WTC11 (cell line): Measurements from ENCODE around the gene ZNF358. TPM values are rescaled to one million over a fixed set of nuclear protein-coding genes. Genes with fewer than 3 reads are reported as not detected.
A peak's percentile ranks its signal among the peaks of the same experiment; 100 is the strongest.

Experiments
- ATAC-seq: fragments of 200-7000 bp; cut with Tn5 transposase; 2 replicates; pipeline ENCODE4 v1.10.0; 2021; ENCODE audit warnings: mild to moderate bottlenecking, moderate library complexity
- CTCF ChIA-PET: fragments of 300-600 bp; sonication (Branson Sonifier 250); formaldehyde crosslinking; loops from one replicate; lab custom pipeline; 2021; ENCODE audit warnings: antibody characterized with exemption; lab: Charles Lee
- POLR2A ChIA-PET: fragments of 350-600 bp; sonication (Branson Sonifier 250); formaldehyde crosslinking; loops from one replicate; lab custom pipeline; 2021; ENCODE audit warnings: antibody characterized with exemption; lab: Charles Lee
- DNase-seq: peaks from one replicate; pipeline ENCODE4 v3.0.0; 2021; ENCODE audit warnings: low spot score
- H3K27ac Mint-ChIP-seq: 2 replicates; pipeline ENCODE4 v1.8.0; 2021; ENCODE audit warnings: mixed read lengths
- H3K27me3 Mint-ChIP-seq: 2 replicates; pipeline ENCODE4 v1.8.0; 2021; ENCODE audit warnings: low read depth, mild to moderate bottlenecking, moderate library complexity, mixed read lengths
- H3K36me3 Mint-ChIP-seq: 2 replicates; pipeline ENCODE4 v1.8.0; 2021; ENCODE audit warnings: mixed read lengths
- H3K4me1 Mint-ChIP-seq: 2 replicates; pipeline ENCODE4 v1.8.0; 2022; ENCODE audit warnings: mixed read lengths
- H3K4me3 Mint-ChIP-seq: 2 replicates; pipeline ENCODE4 v1.8.0; 2021; ENCODE audit warnings: mild to moderate bottlenecking, moderate library complexity, mixed read lengths
- H3K9me3 Mint-ChIP-seq: 2 replicates; pipeline ENCODE4 v1.8.0; 2021; ENCODE audit warnings: mixed read lengths
- CBFB ChIP-seq: sonication (generic); formaldehyde crosslinking; IDR thresholded peaks from 2 replicates; pipeline ENCODE4 v1.8.1; 2022; ENCODE audit warnings: mild to moderate bottlenecking, low read depth, missing genetic modification reagents
- E2F1 ChIP-seq: sonication (generic); formaldehyde crosslinking; IDR thresholded peaks from 2 replicates; pipeline ENCODE4 v1.8.0; 2022; ENCODE audit warnings: mild to moderate bottlenecking, missing genetic modification reagents
- EMX1 ChIP-seq: fragments of 250-450 bp; sonication (Bioruptor Pico); IDR thresholded peaks from 2 replicates; pipeline ENCODE4 v1.8.0; 2021; ENCODE audit warnings: mild to moderate bottlenecking
- GTF2I ChIP-seq: fragments of 250-450 bp; sonication (Bioruptor Pico); conservative IDR thresholded peaks from 2 replicates; pipeline ENCODE4 v1.4.0; 2021; ENCODE audit warnings: mild to moderate bottlenecking
- HMGXB4 ChIP-seq: sonication (generic); formaldehyde crosslinking; IDR thresholded peaks from 2 replicates; pipeline ENCODE4 v1.8.1; 2023; ENCODE audit warnings: mild to moderate bottlenecking, moderate library complexity, missing genetic modification reagents
- IRF1 ChIP-seq: sonication (generic); formaldehyde crosslinking; IDR thresholded peaks from 2 replicates; pipeline ENCODE4 v1.8.0; 2023; ENCODE audit warnings: missing genetic modification reagents
- MXD4 ChIP-seq: fragments of 250-450 bp; sonication (Bioruptor Pico); IDR thresholded peaks from 2 replicates; pipeline ENCODE4 v1.8.0; 2021; ENCODE audit warnings: mild to moderate bottlenecking, moderate library complexity, borderline replicate concordance
- NFATC4 ChIP-seq: fragments of 250-450 bp; sonication (Bioruptor Pico); IDR thresholded peaks from 2 replicates; pipeline ENCODE4 v1.9.0; 2021; ENCODE audit warnings: mild to moderate bottlenecking
- NR1H2 ChIP-seq: sonication (generic); formaldehyde crosslinking; IDR thresholded peaks from 2 replicates; pipeline ENCODE4 v1.9.0; 2021; ENCODE audit warnings: mild to moderate bottlenecking, moderate library complexity, missing genetic modification reagents
- RORB ChIP-seq: fragments of 250-450 bp; sonication (Bioruptor Pico); IDR thresholded peaks from 2 replicates; pipeline ENCODE4 v1.9.0; 2021; ENCODE audit warnings: mild to moderate bottlenecking
- SP1 ChIP-seq: sonication (generic); formaldehyde crosslinking; conservative IDR thresholded peaks from 2 replicates; pipeline ENCODE4 v1.8.1; 2022; ENCODE audit warnings: missing genetic modification reagents
- TCF7 ChIP-seq: sonication (generic); formaldehyde crosslinking; IDR thresholded peaks from 2 replicates; pipeline ENCODE4 v1.8.0; 2022; ENCODE audit warnings: mild to moderate bottlenecking, low read depth, missing genetic modification reagents, moderate library complexity
- TP53 ChIP-seq: sonication (generic); formaldehyde crosslinking; IDR thresholded peaks from 2 replicates; pipeline ENCODE4 v1.8.1; 2023; ENCODE audit warnings: mild to moderate bottlenecking, missing genetic modification reagents
- USF2 ChIP-seq: sonication (generic); formaldehyde crosslinking; IDR thresholded peaks from 2 replicates; pipeline ENCODE4 v1.8.1; 2023; ENCODE audit warnings: mild to moderate bottlenecking, missing genetic modification reagents, moderate library complexity
- ZMAT4 ChIP-seq: fragments of 250-450 bp; sonication (Bioruptor Pico); IDR thresholded peaks from 2 replicates; pipeline ENCODE4 v1.9.0; 2021; ENCODE audit warnings: mild to moderate bottlenecking
- ZNF121 ChIP-seq: sonication (generic); formaldehyde crosslinking; IDR thresholded peaks from 2 replicates; pipeline ENCODE4 v1.8.0; 2023; ENCODE audit warnings: missing genetic modification reagents
- ZNF263 ChIP-seq: sonication (generic); formaldehyde crosslinking; IDR thresholded peaks from 2 replicates; pipeline ENCODE4 v1.8.1; 2022; ENCODE audit warnings: low read depth, mild to moderate bottlenecking, moderate library complexity, missing genetic modification reagents
- ZNF423 ChIP-seq: fragments of 250-450 bp; sonication (Bioruptor Pico); IDR thresholded peaks from 2 replicates; pipeline ENCODE4 v2.1.2; 2022; ENCODE audit warnings: mild to moderate bottlenecking, moderate library complexity
- ZNF512 ChIP-seq: sonication (generic); formaldehyde crosslinking; IDR thresholded peaks from 2 replicates; pipeline ENCODE4 v1.8.1; 2022; ENCODE audit warnings: missing genetic modification reagents, borderline replicate concordance
- ZNF532 ChIP-seq: fragments of 250-450 bp; sonication (Bioruptor Pico); IDR thresholded peaks from 2 replicates; pipeline ENCODE4 v1.9.0; 2021; ENCODE audit warnings: mild to moderate bottlenecking, borderline replicate concordance
- total RNA-seq: library from RNA; stranded (reverse); gene quantifications from 3 replicates; pipeline ENCODE4 v1.2.3, GENCODE V29; 2021

Gene ZNF358
- total RNA-seq, 1 experiment from 2014 or later: 37.5 TPM

- TF ChIP-seq ZNF532 (CRISPR knock-in tag) (peak; percentile 40; the same call in 1 of the 2 replicates), E2F1 (CRISPR knock-in tag) (peak; percentile 99), ZNF121 (CRISPR knock-in tag) (peak; percentile 22; the same call in 1 of the 2 replicates), ZNF423 (CRISPR knock-in tag) (no peak), CBFB (CRISPR knock-in tag) (peak; percentile 98), ZMAT4 (CRISPR knock-in tag) (no peak), GTF2I (no peak), SP1 (CRISPR knock-in tag) (peak; percentile 85), NFATC4 (CRISPR knock-in tag) (no peak), TCF7 (peak; percentile 98), IRF1 (peak; percentile 99), ZNF263 (CRISPR knock-in tag) (peak; percentile 91), NR1H2 (peak; percentile 91; the same call in 1 of the 2 replicates)
Measured at GRCh38 chr19:7500811-7501450, 15.0 kb upstream of the ZNF358 start (continued).

- H3K9me3 Mint-ChIP-seq: no peaks in the 10 kb centered on the region
- no peak overlapping the region for H3K4me3 Mint-ChIP-seq
- no peak overlapping the region for H3K27ac Mint-ChIP-seq
- DNase-seq (no peak), ATAC-seq (no peak)
- TF ChIP-seq HMGXB4 (CRISPR knock-in tag) (no peak), EMX1 (CRISPR knock-in tag) (no peak), ZNF263 (CRISPR knock-in tag) (no peak), NR1H2 (no peak), ZNF423 (CRISPR knock-in tag) (no peak), RORB (CRISPR knock-in tag) (no peak), MXD4 (CRISPR knock-in tag) (no peak), TP53 (CRISPR knock-in tag) (no peak), ZNF512 (no peak), USF2 (CRISPR knock-in tag) (no peak)
- POLR2A ChIA-PET: no interaction called here
- CTCF ChIA-PET: no interaction called here
- peaks cover 10% of the 10 kb centered on the region for H3K4me1 Mint-ChIP-seq
- H3K27me3 Mint-ChIP-seq: peaks cover 70% of the 10 kb centered on the region
- no peaks in the 10 kb centered on the region for H3K36me3 Mint-ChIP-seq
Measured at GRCh38 chr19:7502552-7502951, 13.4 kb upstream of the ZNF358 start.
